Lung (tissue), 12 donors: ENCODE measurements around the gene DIDO1. TPM values are rescaled to one million over a fixed set of nuclear protein-coding genes. Genes with fewer than 3 reads are reported as not detected.

ENCODE experiments used
- ATAC-seq: fragments of 200-7000 bp; cut with Tn5 transposase; one replicate; pipeline ENCODE4 v1.9.1; 2020; ENCODE audit warnings: moderate number of reproducible peaks; ENCODE audit not compliant: insufficient read depth, low FRiP score
- DNase-seq, 3 donors: peaks; one replicate each; pipeline ENCODE4 v3.0.0-alpha.2; 2013 to 2017
- H3K27ac ChIP-seq, 2 donors: one replicate each; pipeline ENCODE4 v1.5.1; 2013; ENCODE audit warnings: mild to moderate bottlenecking in 2 of 2, moderate library complexity in 2 of 2, control low read depth in 1 of 2, inconsistent platforms in 1 of 2, low read depth in 1 of 2, low read length in 1 of 2
- H3K27me3 ChIP-seq, 3 donors: one replicate each; pipeline ENCODE4 v1.5.1; 2013; ENCODE audit warnings: low read length in 2 of 3; ENCODE audit not compliant: control insufficient read depth in 3 of 3, insufficient read depth in 3 of 3
- H3K36me3 ChIP-seq, 4 donors: one replicate each; pipeline ENCODE4 v1.5.1; 2013; ENCODE audit warnings: low read length in 4 of 4, mild to moderate bottlenecking in 1 of 4, moderate library complexity in 1 of 4; ENCODE audit not compliant: control insufficient read depth in 4 of 4, insufficient read depth in 4 of 4
- H3K4me1 ChIP-seq, 5 donors: one replicate each; pipeline ENCODE4 v1.5.1; 2013; ENCODE audit warnings: low read length in 5 of 5, mild to moderate bottlenecking in 2 of 5, moderate library complexity in 1 of 5; ENCODE audit not compliant: control insufficient read depth in 5 of 5, insufficient read depth in 5 of 5
- H3K4me3 ChIP-seq: one replicate; pipeline ENCODE4 v1.5.1; 2013; ENCODE audit warnings: mild to moderate bottlenecking, control low read depth, moderate library complexity
- H3K9ac ChIP-seq, 2 donors: one replicate each; pipeline ENCODE4 v1.5.1; 2013; ENCODE audit warnings: low read length in 2 of 2, control low read depth in 1 of 2; ENCODE audit not compliant: insufficient read depth in 1 of 2
- H3K9me3 ChIP-seq, 4 donors: one replicate each; pipeline ENCODE4 v1.5.1; 2013; ENCODE audit warnings: low read length in 3 of 4, mild to moderate bottlenecking in 1 of 4, moderate library complexity in 1 of 4; ENCODE audit not compliant: control insufficient read depth in 4 of 4, insufficient read depth in 3 of 4
- WGBS, 2 donors: extraction: QIAGEN DNeasy Blood & Tissue Kit; methylation state at CpG; one replicate each; pipeline ENCODE4 v1.1.7; 2013; 5-methylcytosine and 5-hydroxymethylcytosine counted together
- polyA plus RNA-seq, 2 donors: library from polyadenylated mRNA; stranded (reverse); fragments of 200-250 nt; gene quantifications; one replicate each; pipeline ENCODE4 v1.2.1, GENCODE V29; 2013
- total RNA-seq, 2 donors: library from RNA; depleted of rRNA in 1 of 2; stranded (reverse); fragments of >200 nt in 1 of 2; gene quantifications; one replicate each; pipeline ENCODE4 v1.2.1, GENCODE V29; 2014 to 2021
- TF ChIP-seq, protein P1 (sequence below): IDR thresholded peaks from 2 replicates; pipeline ENCODE4 v1.5.1; 2012; ENCODE audit warnings: mild to moderate bottlenecking; ENCODE audit errors: control extremely low read depth, extremely low read depth
- donor health status: control.
- donor health status: control.
- donor health status: Bipolar disorder and iron deficiency.
- donor health status: healthy.
- donor health status: DM: yes; HTN: yes; CAD: no.

Gene DIDO1
- total and polyA plus RNA-seq, 4 donors = 19.6 to 71.2 (median 35.8) TPM

DNA sequence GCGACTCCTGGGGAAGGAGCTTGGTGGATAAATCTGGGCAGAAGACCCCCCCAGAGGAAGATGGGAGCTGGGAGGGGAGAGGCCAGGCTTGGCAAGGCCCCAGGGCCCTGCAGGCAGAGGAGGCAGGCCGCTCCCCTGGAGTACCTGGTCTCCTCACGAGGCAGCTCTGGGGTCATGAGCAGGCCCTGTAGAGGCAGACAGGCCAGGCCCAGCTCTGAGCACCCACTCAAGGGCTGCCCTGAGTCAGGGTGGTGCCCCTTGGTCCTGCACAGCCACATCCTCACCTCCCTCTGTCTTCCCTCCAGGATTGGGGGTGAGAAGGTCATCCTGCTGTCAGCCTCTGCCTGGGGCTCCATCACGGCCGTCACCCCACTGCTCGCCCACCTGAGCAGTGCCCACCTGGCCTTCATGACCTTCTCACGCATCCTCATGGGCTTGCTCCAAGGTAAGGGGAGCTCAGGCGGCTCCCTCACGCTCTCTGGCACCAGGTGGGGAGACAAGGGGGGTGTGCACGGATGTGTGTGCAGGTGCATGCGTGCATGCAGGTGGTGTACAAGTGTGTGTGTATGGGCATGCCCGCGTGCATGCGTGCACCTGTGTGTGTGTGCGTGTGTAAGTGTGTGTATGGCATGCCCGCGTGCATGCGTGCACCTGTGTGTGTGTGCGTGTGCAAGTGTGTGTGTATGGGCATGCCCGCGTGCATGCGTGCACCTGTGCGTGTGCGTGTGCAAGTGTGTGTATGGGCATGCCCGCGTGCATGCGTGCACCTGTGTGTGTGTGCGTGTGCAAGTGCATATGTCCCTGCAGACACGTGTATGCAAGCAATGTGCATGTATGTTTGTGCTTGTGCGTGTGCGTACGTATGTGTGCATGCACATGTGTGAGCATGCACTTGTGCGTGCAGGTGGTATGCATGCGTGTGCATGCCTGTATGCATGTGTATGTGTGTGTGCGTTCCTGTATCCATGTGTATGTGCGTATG lies 31.1 kb upstream of the DIDO1 start:
- 94 to 95% methylated on average over 36 of the region's 36 CpGs for WGBS, 2 donors
- DNase-seq (no peak), ATAC-seq (no peak)
- Histone ChIP-seq H3K9me3 (no peaks in the 10 kb centered on the region), H3K27ac (no peak overlapping the region), H3K36me3 (peaks cover 0 to 2% (median 0%) of the 10 kb centered on the region in 4 donors), H3K4me3 (no peak overlapping the region), H3K27me3 (no peaks in the 10 kb centered on the region), H3K9ac (no peak overlapping the region), H3K4me1 (peaks cover 0 to 22% (median 16%) of the 10 kb centered on the region in 5 donors)
- TF ChIP-seq, protein P1, sequence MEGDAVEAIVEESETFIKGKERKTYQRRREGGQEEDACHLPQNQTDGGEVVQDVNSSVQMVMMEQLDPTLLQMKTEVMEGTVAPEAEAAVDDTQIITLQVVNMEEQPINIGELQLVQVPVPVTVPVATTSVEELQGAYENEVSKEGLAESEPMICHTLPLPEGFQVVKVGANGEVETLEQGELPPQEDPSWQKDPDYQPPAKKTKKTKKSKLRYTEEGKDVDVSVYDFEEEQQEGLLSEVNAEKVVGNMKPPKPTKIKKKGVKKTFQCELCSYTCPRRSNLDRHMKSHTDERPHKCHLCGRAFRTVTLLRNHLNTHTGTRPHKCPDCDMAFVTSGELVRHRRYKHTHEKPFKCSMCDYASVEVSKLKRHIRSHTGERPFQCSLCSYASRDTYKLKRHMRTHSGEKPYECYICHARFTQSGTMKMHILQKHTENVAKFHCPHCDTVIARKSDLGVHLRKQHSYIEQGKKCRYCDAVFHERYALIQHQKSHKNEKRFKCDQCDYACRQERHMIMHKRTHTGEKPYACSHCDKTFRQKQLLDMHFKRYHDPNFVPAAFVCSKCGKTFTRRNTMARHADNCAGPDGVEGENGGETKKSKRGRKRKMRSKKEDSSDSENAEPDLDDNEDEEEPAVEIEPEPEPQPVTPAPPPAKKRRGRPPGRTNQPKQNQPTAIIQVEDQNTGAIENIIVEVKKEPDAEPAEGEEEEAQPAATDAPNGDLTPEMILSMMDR = no peak

DNA sequence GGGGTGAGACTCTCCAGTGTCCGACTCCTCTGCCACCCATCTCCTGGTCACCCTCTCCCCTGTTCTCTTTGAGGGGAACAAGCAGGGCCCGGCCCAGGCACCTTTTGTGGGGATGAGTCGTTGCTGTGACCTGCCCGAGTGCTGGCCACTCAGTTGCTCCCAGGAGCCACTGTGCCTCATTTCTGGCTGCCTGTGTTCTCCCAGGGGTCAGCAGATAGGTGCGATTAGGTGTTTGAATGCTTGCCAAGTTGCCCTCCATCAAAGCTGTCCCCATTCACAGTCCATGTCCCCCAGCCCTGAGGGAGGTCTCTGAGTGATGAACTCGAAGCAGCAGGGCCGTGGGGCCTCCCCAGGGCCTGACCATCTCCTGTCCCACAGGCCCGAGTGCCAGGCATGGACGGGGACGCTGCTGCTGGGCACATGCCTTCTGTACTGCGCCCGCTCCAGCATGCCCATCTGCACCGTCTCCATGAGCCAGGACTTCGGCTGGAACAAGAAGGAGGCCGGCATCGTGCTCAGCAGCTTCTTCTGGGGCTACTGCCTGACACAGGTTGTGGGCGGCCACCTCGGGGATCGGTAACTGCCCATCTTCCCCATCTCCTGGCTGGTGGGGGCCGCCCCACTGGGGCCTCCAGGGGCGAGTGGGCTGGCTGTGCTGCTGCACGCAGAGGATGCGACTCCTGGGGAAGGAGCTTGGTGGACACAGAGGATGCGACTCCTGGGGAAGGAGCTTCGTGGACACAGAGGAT lies 30.3 kb upstream of the DIDO1 start:
- no peak for DNase-seq

DNA sequence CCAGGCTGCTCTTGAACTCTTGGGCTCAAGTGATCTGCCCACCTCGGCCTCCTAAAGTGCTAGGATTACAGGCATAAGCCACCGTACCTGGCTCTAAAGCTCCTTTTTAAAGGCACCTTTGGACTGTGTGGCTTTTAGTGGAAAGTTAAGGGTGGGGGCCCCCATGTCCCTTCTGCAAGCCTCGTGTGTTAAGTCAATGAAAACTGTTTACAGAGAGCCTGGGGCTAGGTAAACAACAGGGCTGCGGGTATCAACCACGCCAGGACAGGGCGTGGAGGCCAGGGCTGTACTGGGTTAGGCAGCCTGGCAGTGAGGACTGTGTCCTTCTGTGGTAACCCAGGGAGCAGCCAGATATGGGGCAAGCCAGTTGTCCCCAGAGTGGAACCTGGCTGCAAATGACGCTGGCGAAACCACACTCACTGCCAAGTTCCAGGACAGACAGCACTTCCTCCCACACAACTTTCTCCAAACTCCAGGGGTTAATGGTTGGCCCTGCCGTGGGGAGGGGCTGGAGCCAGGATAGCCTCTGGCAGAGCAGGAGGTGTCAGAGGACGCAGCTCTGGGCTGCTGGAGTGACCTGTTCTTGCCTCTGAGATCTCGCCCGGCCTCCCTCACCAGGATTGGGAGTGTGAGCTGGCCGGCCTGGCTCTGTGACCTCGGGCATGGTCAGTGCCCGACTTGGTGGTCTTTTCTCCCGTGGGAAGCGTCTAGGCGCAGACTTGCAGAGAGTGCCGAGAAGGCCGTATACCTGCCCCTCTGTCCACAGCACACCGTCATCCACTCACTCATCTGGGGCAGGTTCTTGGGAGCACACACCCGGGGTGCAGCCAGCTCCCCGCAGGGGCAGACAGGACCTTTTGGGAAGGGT lies 29.4 kb upstream of the DIDO1 start:
- H3K36me3 ChIP-seq = peaks cover 0 to 2% (median 0%) of the 10 kb centered on the region in 4 donors
- WGBS, 2 donors = 67 to 70% methylated on average over 23 of the region's 23 CpGs
- H3K4me3 ChIP-seq = no peak overlapping the region
- H3K27ac ChIP-seq = no peak overlapping the region
- TF ChIP-seq, protein P1 = no peak
- no peaks in the 10 kb centered on the region for H3K27me3 ChIP-seq
- ATAC-seq = no peak
- no peak overlapping the region for H3K9ac ChIP-seq
- H3K4me1 ChIP-seq = peaks cover 0 to 23% (median 20%) of the 10 kb centered on the region in 5 donors
- H3K9me3 ChIP-seq = no peaks in the 10 kb centered on the region
- DNase-seq = no peak

More for the DNA sequence above, 30.3 kb upstream of the DIDO1 start:
- Histone ChIP-seq H3K4me1 (peaks cover 0 to 23% (median 20%) of the 10 kb centered on the region in 5 donors), H3K9me3 (no peaks in the 10 kb centered on the region), H3K27me3 (no peaks in the 10 kb centered on the region), H3K27ac (no peak overlapping the region), H3K9ac (no peak overlapping the region), H3K4me3 (no peak overlapping the region), H3K36me3 (peaks cover 0 to 2% (median 0%) of the 10 kb centered on the region in 4 donors)
- ATAC-seq = no peak
- WGBS, 2 donors = 92 to 95% methylated on average over 25 of the region's 25 CpGs
- TF ChIP-seq, protein P1 = no peak
